GM18505 (cell line): ENCODE results near the gene OVAAL.
"Not testable (repeated sequence)": the region's sequence is repeated elsewhere in the genome, so short reads cannot be mapped to it uniquely, and the experiment has no call there.

ENCODE experiments used
- ATAC-seq: cut with Tn5 transposase; IDR thresholded peaks from one replicate; pipeline ENCODE4 v1.9.1; 2021; ENCODE audit not compliant: unreplicated experiment
- POLR2A ChIP-seq: IDR thresholded peaks from 4 replicates; pipeline ENCODE4 v1.6.1; 2011; ENCODE audit warnings: borderline replicate concordance; ENCODE audit not compliant: insufficient read depth, insufficient read length; ENCODE audit errors: extremely low read depth

Gene OVAAL

DNA sequence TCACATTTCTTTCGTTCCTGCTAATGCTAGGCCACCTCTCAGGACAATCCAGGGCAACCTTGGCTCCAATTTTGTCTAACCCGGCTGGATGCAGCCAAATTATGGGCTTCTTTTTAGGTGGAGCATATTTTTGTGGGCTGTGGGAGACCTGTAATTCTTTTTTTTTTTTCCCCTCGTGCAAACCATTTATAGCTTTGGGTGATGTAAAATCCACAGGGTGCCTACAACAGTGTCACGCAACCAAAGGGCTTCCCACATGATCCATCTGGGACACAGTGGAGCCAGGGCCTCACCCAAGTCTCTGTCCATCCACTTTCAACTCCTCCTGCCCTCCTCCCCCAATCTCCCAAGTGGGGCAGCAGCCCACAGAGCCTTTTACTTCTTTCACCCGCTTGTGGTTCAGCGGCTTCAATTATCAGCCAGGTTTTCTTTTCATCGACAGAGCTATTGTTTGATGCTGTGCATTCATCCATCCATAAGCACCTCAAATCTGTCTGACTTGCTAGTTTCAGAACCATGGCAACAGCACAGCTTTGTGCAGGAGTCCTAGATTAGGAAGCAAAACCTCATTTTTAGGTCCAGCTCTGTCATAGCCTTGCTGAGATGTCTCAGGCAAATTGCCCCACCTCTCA, 10.0 kb upstream of the OVAAL start:
- no peak for TF ChIP-seq POLR2A
- no peak for ATAC-seq

- ATAC-seq = not testable (repeated sequence)
Observed at GRCh38 chr1:180549770-180550169, 9.0 kb upstream of the OVAAL start.

GRCh38 chr1:180550241-180550640, 8.5 kb upstream of the OVAAL start:
- TF ChIP-seq POLR2A = no peak
- ATAC-seq = no peak

- ATAC-seq = no peak
- no peak for TF ChIP-seq POLR2A
Observed at GRCh38 chr1:180551997-180552396, 6.8 kb upstream of the OVAAL start.

DNA sequence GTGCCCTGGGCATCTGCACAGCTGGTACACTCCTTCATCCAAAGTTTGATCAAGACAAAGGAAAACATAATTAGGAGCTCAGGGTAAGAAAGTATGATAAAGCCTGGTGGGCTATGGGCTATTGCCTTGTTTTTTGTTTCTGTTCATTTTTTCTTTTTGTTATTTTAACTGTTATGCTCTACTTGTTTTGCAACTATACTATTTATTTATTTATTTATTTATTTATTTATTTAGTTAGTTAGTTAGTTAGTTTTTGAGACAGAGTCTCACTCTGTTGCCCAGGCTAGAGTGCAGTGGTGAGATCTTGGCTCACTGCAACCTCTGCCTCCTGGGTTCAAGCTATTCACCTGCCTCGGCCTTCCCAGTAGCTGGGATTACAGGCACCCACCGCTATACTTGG, 5.7 kb upstream of the OVAAL start:
- ATAC-seq = not testable (repeated sequence)

GRCh38 chr1:180555411-180555810, 3.4 kb upstream of the OVAAL start:
- TF ChIP-seq POLR2A = no peak
- no peak for ATAC-seq

DNA sequence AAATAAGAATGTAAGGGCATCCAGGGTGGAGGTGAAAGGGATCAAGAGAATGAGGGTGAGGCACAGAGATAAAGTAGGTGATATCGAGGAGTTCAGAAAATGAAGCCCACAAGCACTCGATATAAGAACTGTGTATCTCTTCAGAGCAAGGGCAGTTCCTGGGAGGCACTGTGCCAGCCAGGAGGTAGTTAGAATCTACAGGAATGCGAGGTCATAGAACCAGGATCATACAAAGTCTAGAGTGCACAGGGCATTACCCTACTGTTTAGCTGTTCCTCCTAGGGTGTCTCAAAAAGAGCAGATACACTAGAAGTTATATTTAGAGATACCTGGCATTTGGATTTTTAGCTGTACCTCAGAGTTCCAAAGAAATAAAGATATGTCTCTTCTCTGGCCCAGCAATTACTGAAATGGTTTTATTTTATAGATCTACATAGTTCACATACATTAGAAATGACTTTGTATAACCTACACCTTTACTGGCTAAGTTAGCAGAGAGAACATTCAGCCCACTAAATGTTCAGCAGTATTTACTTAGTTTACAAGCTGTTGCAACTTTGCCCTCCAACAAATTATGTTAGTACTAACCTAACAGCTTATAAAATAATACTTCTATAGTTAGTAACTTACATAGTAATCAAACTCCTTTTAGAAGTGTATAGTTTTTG, 1.6 kb downstream of the OVAAL start:
- TF ChIP-seq POLR2A = no peak

GRCh38 chr1:180560868-180561600, 2.3 kb downstream of the OVAAL start:
- no peak for TF ChIP-seq POLR2A
- ATAC-seq = no peak

More for the DNA sequence above, 1.6 kb downstream of the OVAAL start:
- no peak for ATAC-seq

GRCh38 chr1:180562640-180563025, 3.9 kb downstream of the OVAAL start:
- no peak for ATAC-seq
- no peak for TF ChIP-seq POLR2A

DNA sequence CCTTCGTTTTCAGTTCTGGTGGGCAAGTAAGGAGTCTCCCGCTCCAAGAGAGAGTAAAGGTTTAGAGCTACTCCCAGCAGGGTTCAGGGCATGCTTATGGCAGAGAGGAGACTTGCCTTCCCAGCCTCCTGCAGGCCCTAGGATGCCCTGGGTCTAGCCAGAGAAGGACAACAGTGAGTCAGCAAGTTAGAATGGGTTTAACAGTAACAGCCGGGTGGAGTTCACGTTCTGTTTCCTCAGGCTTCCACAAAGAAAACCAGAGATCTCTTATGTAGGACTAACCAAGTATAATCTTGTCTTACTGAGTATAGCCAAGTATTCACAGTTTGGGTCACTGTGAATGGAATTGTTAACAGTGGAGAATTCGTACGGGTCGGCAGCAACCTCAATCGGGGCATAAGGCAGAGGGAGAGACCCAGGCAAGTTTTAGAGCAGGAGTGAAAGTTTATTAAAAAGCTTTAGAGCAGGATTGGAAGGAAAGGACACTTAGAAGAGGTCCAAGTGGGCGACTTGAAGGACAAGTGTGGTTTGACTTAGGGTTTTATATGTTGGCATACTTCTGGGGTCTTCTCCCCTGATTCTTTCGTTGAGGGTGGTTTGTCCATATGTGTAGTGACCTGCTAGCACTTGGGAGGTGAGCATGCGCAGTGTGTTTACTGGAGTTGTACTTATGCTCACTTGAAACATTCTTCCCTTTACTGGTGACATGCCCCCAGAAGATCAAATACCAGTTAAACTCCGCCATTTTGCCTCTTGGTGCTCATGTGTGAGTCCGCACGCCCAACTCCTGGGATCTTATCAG, 4.5 kb downstream of the OVAAL start:
- no peak for TF ChIP-seq POLR2A
- no peak for ATAC-seq

- ATAC-seq = no peak
- TF ChIP-seq POLR2A = no peak
Observed at GRCh38 chr1:180565121-180565871, 6.5 kb downstream of the OVAAL start.

- no peak for ATAC-seq
- no peak for TF ChIP-seq POLR2A
Observed at GRCh38 chr1:180566026-180566425, 7.3 kb downstream of the OVAAL start.

DNA sequence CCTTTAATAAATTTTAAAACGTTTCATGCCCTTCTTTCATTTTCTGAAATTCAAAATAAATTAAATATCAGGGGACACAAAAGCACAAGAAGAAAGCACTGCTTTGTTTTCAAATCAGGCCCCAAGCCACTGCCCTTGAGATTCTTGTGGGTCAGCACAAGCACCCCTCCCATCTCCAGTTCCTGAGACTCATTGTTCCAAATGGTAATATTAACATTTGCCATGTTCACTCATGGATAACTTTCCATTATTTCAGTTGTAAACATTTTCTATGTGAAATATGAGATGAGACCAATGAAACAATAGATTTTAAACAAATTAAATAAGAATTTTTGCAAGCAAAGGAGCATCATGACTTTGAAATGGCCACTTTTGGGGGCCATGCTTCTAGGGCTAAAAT, 7.7 kb downstream of the OVAAL start:
- no peak for TF ChIP-seq POLR2A
- ATAC-seq = no peak

GRCh38 chr1:180567654-180568053, 8.9 kb downstream of the OVAAL start:
- no peak for ATAC-seq
- TF ChIP-seq POLR2A = no peak

- ATAC-seq = no peak
- TF ChIP-seq POLR2A = no peak
Observed at GRCh38 chr1:180568184-180568583, 9.4 kb downstream of the OVAAL start.
